Sciatic nerve (tissue), 1 donor: Measurements from ENCODE around the gene SDHAF1. TPM values are rescaled to one million over a fixed set of nuclear protein-coding genes. Genes with fewer than 3 reads are reported as not detected.

Experiments
- total RNA-seq: library from RNA; stranded (reverse); fragmentation: NEBNext Ultra II Directional; extraction: Animal tissue kit (Norgen Biotek cat#: 25700); gene quantifications from one replicate; pipeline ENCODE4 v1.2.1, GENCODE V29; 2021
- donor health status: DM: no; HTN: no; CAD: no.

The SDHAF1 gene
- total RNA-seq, 1 donor from 2014 or later: 17.0 TPM

Other genes starting within 250 kb of the SDHAF1 start
- 22.9 TPM for gene U2AF1L4, start 249.8 kb upstream of the SDHAF1 start, total RNA-seq
- gene PSENEN, start 249.5 kb upstream of the SDHAF1 start, total RNA-seq: 45.6 TPM
- gene LIN37, start 246.6 kb upstream of the SDHAF1 start, total RNA-seq: 12.3 TPM
- 79.7 TPM for gene HSPB6, start 238.2 kb upstream of the SDHAF1 start, total RNA-seq
- gene PROSER3, start 237.0 kb upstream of the SDHAF1 start, total RNA-seq: 29.4 TPM
- gene ARHGAP33, start 219.6 kb upstream of the SDHAF1 start, total RNA-seq: 26.8 TPM
- gene PRODH2, start 182.3 kb upstream of the SDHAF1 start, total RNA-seq: not detected
- not detected for gene NPHS1, start 142.7 kb upstream of the SDHAF1 start, total RNA-seq
- 0.13 TPM for gene KIRREL2, start 138.3 kb upstream of the SDHAF1 start, total RNA-seq
- 14.1 TPM for gene APLP1, start 126.6 kb upstream of the SDHAF1 start, total RNA-seq
- gene NFKBID, start 94.6 kb upstream of the SDHAF1 start, total RNA-seq: 39.3 TPM
- 14.3 TPM for gene HCST, start 92.7 kb upstream of the SDHAF1 start, total RNA-seq
- 104 TPM for gene TYROBP, start 86.9 kb upstream of the SDHAF1 start, total RNA-seq
- 13.1 TPM for gene LRFN3, start 58.8 kb upstream of the SDHAF1 start, total RNA-seq
- 0.67 TPM for gene SYNE4, start 13.6 kb downstream of the SDHAF1 start, total RNA-seq
- gene ALKBH6, start 19.0 kb downstream of the SDHAF1 start, total RNA-seq: 22.8 TPM
- gene CLIP3, start 37.7 kb downstream of the SDHAF1 start, total RNA-seq: 72.8 TPM
- gene THAP8, start 59.1 kb downstream of the SDHAF1 start, total RNA-seq: 10.5 TPM
- 1.2 TPM for gene WDR62, start 59.7 kb downstream of the SDHAF1 start, total RNA-seq
- not detected for gene OVOL3, start 116.0 kb downstream of the SDHAF1 start, total RNA-seq
- 60.5 TPM for gene POLR2I, start 119.7 kb downstream of the SDHAF1 start, total RNA-seq
- 173 TPM for gene TBCB, start 120.3 kb downstream of the SDHAF1 start, total RNA-seq
- 534 TPM for gene CAPNS1, start 144.9 kb downstream of the SDHAF1 start, total RNA-seq
- 71.6 TPM for gene COX7A1, start 157.3 kb downstream of the SDHAF1 start, total RNA-seq
- 8.5 TPM for gene ZNF565, start 219.5 kb downstream of the SDHAF1 start, total RNA-seq
- 52.7 TPM for gene ZNF146, start 219.9 kb downstream of the SDHAF1 start, total RNA-seq